ENCODE measurements around the gene MFRP. TPM values are rescaled to one million over a fixed set of nuclear protein-coding genes. Genes with fewer than 3 reads are reported as not detected.

The MFRP gene
- total RNA-seq, 5 donors from 2014 or later (not counting 1 experiment from before 2014, with no cell fraction given), result not detected

DNA sequence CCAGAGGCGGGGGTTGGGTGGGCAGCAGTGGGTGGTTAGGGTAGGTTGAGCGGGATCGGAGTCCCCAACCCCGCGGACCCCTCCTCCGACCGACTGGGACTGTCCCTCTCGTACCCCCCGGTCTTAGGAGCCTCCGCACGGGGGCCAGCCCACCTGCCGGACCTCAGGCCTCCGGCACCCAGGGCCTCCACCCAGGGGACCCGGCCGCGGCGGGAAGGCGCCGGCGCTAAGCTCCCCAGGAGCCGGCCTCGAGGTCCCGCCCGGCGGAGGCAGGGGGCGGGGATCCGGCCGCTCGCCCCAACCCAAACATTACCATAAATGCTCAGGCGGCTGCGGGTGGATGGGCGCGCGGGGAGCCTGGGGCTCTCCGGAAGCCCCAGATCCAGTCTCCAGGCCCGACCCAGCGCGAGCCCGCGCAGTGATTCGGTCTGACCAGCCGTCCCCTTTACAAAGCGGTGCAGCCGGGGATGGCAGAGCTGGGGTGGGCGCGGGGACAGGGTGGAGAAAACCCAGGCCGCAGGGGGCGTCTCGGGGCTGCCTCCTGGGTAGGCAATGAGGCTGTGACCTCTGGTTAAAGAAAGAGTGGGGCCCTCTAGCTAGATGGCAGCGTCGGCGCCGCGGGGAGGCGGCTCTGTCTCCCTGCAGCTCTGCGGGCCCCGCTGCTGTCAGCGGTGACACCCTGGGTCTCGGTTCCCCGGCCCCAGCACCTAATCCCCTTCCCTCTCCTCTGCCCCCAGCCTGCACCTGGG is 25.6 kb downstream of the MFRP start:
- peak in 27 of 35 experiments; percentile 21 to 67 (median 45) for DNase-seq
- H3K9me3 Mint-ChIP-seq, result no peaks in the 10 kb centered on the region
- WGBS (ENCODE audit: insufficient coverage), result under 1% methylated on average over 39 of the region's 60 CpGs
- H3K36me3 Mint-ChIP-seq, result no peaks in the 10 kb centered on the region
- ChIA-PET POLR2A (interaction anchor here in 1 of 2 donors (1.0 kb wide), 1 partner anchor 14 kb away, joined by 3 read pairs; no protein-coding TSS in a partner anchor), CTCF (interaction anchor here (0.7 to 1.8 kb wide), 9 partner anchors 14 to 253 kb away, joined by 3 to 10 read pairs (median 4); partner anchors contain the start of genes HMBS (in 1 of the 2) and VPS11 (in 1 of the 2))
- Histone ChIP-seq H3K27me3 (replicated peaks in 1 of 2; ENCODE audit: control insufficient read depth in 2 of 2, extremely low read depth in 1 of 2, insufficient read depth in 2 of 2, low read length in 1 of 2) (peaks cover 0 to 46% of the 10 kb centered on the region in 2 experiments), H3K9me3 (no peaks in the 10 kb centered on the region), H3K36me3 (ENCODE audit: control insufficient read depth in 2 of 2, extremely low read depth in 1 of 2, insufficient read depth in 1 of 2, low read length in 1 of 2) (no peaks in the 10 kb centered on the region), H3K4me3 (ENCODE audit: control insufficient read depth in 1 of 2, extremely low read depth in 1 of 2, low read length in 1 of 2) (peak overlapping the region; percentile 69 to 80), H3K27ac (ENCODE audit: low read length) (peak overlapping the region; percentile 57), H3K4me1 (ENCODE audit: control insufficient read depth in 1 of 2, extremely low read depth in 1 of 2, insufficient read depth in 2 of 2, low read length in 2 of 2) (peaks cover 4 to 58% of the 10 kb centered on the region in 2 experiments)
- peak overlapping the region; percentile 76 to 83 (median 80) for H3K4me3 Mint-ChIP-seq
- H3K27ac Mint-ChIP-seq, result peak overlapping the region; percentile 44 to 65
- H3K4me1 Mint-ChIP-seq, result peaks cover 22 to 38% (median 24%) of the 10 kb centered on the region in 3 donors
- peak; percentile 70 to 73 (median 72) for ATAC-seq (replicated peaks in 1 of 4)
- H3K27me3 Mint-ChIP-seq, result peaks cover 5 to 9% of the 10 kb centered on the region in 2 donors

- H3K27ac ChIP-seq (ENCODE audit: low read length), result peak overlapping the region; percentile 57
- no peak for ATAC-seq (replicated peaks in 1 of 4)
- no peak overlapping the region for H3K27ac Mint-ChIP-seq
- H3K27me3 ChIP-seq (replicated peaks in 1 of 2; ENCODE audit: control insufficient read depth in 2 of 2, extremely low read depth in 1 of 2, insufficient read depth in 2 of 2, low read length in 1 of 2), result peaks cover 2 to 52% of the 10 kb centered on the region in 2 experiments
- no peaks in the 10 kb centered on the region for H3K9me3 ChIP-seq
- POLR2A ChIA-PET, result no interaction called here
- no peaks in the 10 kb centered on the region for H3K36me3 ChIP-seq (ENCODE audit: control insufficient read depth in 2 of 2, extremely low read depth in 1 of 2, insufficient read depth in 1 of 2, low read length in 1 of 2)
- peaks cover 5 to 15% of the 10 kb centered on the region in 2 donors for H3K27me3 Mint-ChIP-seq
- H3K9me3 Mint-ChIP-seq, result no peaks in the 10 kb centered on the region
- peaks cover 28 to 45% (median 28%) of the 10 kb centered on the region in 3 donors for H3K4me1 Mint-ChIP-seq
- CTCF ChIA-PET, result interaction anchor here (1.0 to 1.5 kb wide), 3 partner anchors 14 to 55 kb away, joined by 3 to 4 read pairs (median 4); no protein-coding TSS in a partner anchor
- peak overlapping the region in 2 of 3 donors; percentile 70 to 76 for H3K4me3 Mint-ChIP-seq
- WGBS (ENCODE audit: insufficient coverage), result 79% methylated on average over 13 of the region's 17 CpGs
- no peaks in the 10 kb centered on the region for H3K36me3 Mint-ChIP-seq
- no peak for DNase-seq
- peaks cover 7 to 64% of the 10 kb centered on the region in 2 experiments for H3K4me1 ChIP-seq (ENCODE audit: control insufficient read depth in 1 of 2, extremely low read depth in 1 of 2, insufficient read depth in 2 of 2, low read length in 2 of 2)
- H3K4me3 ChIP-seq (ENCODE audit: control insufficient read depth in 1 of 2, extremely low read depth in 1 of 2, low read length in 1 of 2), result peak overlapping the region; percentile 69 to 80
These were observed 26.2 kb downstream of the MFRP start for GRCh38 chr11:119320240-119320775.

- no peaks in the 10 kb centered on the region for H3K36me3 Mint-ChIP-seq
- H3K27ac ChIP-seq (ENCODE audit: low read length), result peak overlapping the region; percentile 48
- no peaks in the 10 kb centered on the region for H3K36me3 ChIP-seq (ENCODE audit: control insufficient read depth in 2 of 2, extremely low read depth in 1 of 2, insufficient read depth in 1 of 2, low read length in 1 of 2)
- H3K27ac Mint-ChIP-seq, result no peak overlapping the region
- H3K9me3 ChIP-seq, result no peaks in the 10 kb centered on the region
- H3K27me3 ChIP-seq (replicated peaks in 1 of 2; ENCODE audit: control insufficient read depth in 2 of 2, extremely low read depth in 1 of 2, insufficient read depth in 2 of 2, low read length in 1 of 2), result peaks cover 2 to 57% of the 10 kb centered on the region in 2 experiments
- CTCF ChIA-PET, result no interaction called here
- H3K4me1 Mint-ChIP-seq, result peaks cover 32 to 50% (median 32%) of the 10 kb centered on the region in 3 donors
- H3K4me3 Mint-ChIP-seq, result peak overlapping the region; percentile 62 to 76 (median 70)
- H3K9me3 Mint-ChIP-seq, result no peaks in the 10 kb centered on the region
- peaks cover 12 to 69% of the 10 kb centered on the region in 2 experiments for H3K4me1 ChIP-seq (ENCODE audit: control insufficient read depth in 1 of 2, extremely low read depth in 1 of 2, insufficient read depth in 2 of 2, low read length in 2 of 2)
- POLR2A ChIA-PET, result no interaction called here
- peaks cover 5 to 20% of the 10 kb centered on the region in 2 donors for H3K27me3 Mint-ChIP-seq
- no peak overlapping the region for H3K4me3 ChIP-seq (ENCODE audit: control insufficient read depth in 1 of 2, extremely low read depth in 1 of 2, low read length in 1 of 2)
- WGBS (ENCODE audit: insufficient coverage), result 75% methylated on average over 5 of the region's 11 CpGs
- no peak for ATAC-seq (replicated peaks in 1 of 4)
- DNase-seq, result peak in 1 of 35 experiments; percentile 11
These were observed 26.7 kb downstream of the MFRP start for GRCh38 chr11:119319700-119320239.

DNA sequence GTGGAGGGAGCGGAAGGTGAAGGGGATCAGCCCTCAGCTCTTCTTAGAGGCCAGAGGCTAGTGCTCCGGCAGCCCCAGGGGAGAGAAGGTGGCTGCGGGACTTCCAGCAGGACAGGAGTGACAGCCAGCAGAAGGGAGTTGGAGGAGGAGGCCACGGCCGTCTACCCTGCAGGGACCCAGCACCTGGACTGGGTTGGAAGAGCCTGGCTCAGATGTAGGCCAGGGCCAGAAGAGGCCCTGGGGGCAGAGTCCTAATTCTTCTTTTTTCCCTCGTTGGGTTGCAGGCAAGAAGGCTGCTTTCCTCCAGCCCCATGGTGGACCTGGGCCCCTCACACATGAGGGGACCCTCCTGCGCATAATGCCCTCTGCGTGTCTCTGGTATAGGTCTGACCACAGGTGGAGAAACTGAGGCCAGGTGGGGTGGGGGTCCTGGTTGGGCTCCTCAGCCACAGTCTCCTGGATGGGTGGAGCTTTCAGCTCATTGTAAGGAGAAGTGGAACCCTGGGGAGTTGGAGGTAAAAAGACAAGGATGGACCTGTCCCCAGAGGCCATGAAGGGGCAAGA is 27.3 kb downstream of the MFRP start:
- Mint-ChIP-seq H3K27me3 (peaks cover 5 to 25% of the 10 kb centered on the region in 2 donors), H3K4me3 (peak overlapping the region in 2 of 3 donors; percentile 2 to 70), H3K27ac (peak overlapping the region in 1 of 2 donors; percentile 44), H3K4me1 (peaks cover 35 to 54% (median 37%) of the 10 kb centered on the region in 3 donors), H3K36me3 (no peaks in the 10 kb centered on the region), H3K9me3 (no peaks in the 10 kb centered on the region)
- no peak overlapping the region for H3K4me3 ChIP-seq (ENCODE audit: control insufficient read depth in 1 of 2, extremely low read depth in 1 of 2, low read length in 1 of 2)
- ATAC-seq (replicated peaks in 1 of 4) (no peak), DNase-seq (no peak)
- H3K4me1 ChIP-seq (ENCODE audit: control insufficient read depth in 1 of 2, extremely low read depth in 1 of 2, insufficient read depth in 2 of 2, low read length in 2 of 2), result peaks cover 12 to 75% of the 10 kb centered on the region in 2 experiments
- 84% methylated on average over 8 of the region's 8 CpGs for WGBS (ENCODE audit: insufficient coverage)
- H3K9me3 ChIP-seq, result no peaks in the 10 kb centered on the region
- POLR2A ChIA-PET, result no interaction called here
- CTCF ChIA-PET, result interaction anchor here in 1 of 2 donors (1.0 kb wide), 1 partner anchor 11 kb away, joined by 3 read pairs; no protein-coding TSS in a partner anchor
- peak overlapping the region; percentile 48 for H3K27ac ChIP-seq (ENCODE audit: low read length)
- peaks cover 2 to 63% of the 10 kb centered on the region in 2 experiments for H3K27me3 ChIP-seq (replicated peaks in 1 of 2; ENCODE audit: control insufficient read depth in 2 of 2, extremely low read depth in 1 of 2, insufficient read depth in 2 of 2, low read length in 1 of 2)
- H3K36me3 ChIP-seq (ENCODE audit: control insufficient read depth in 2 of 2, extremely low read depth in 1 of 2, insufficient read depth in 1 of 2, low read length in 1 of 2), result no peaks in the 10 kb centered on the region

GRCh38 chr11:119318240-119319135 is 28.0 kb downstream of the MFRP start:
- Mint-ChIP-seq H3K27ac (peak overlapping the region; percentile 4 to 44), H3K4me3 (peak overlapping the region in 2 of 3 donors; percentile 2 to 70), H3K9me3 (no peaks in the 10 kb centered on the region), H3K27me3 (peaks cover 5 to 28% of the 10 kb centered on the region in 2 donors), H3K36me3 (no peaks in the 10 kb centered on the region), H3K4me1 (peaks cover 32 to 53% (median 33%) of the 10 kb centered on the region in 3 donors)
- Histone ChIP-seq H3K36me3 (ENCODE audit: control insufficient read depth in 2 of 2, extremely low read depth in 1 of 2, insufficient read depth in 1 of 2, low read length in 1 of 2) (no peaks in the 10 kb centered on the region), H3K27me3 (replicated peaks in 1 of 2; ENCODE audit: control insufficient read depth in 2 of 2, extremely low read depth in 1 of 2, insufficient read depth in 2 of 2, low read length in 1 of 2) (peaks cover 2 to 66% of the 10 kb centered on the region in 2 experiments), H3K4me1 (ENCODE audit: control insufficient read depth in 1 of 2, extremely low read depth in 1 of 2, insufficient read depth in 2 of 2, low read length in 2 of 2) (peaks cover 12 to 75% of the 10 kb centered on the region in 2 experiments), H3K9me3 (no peaks in the 10 kb centered on the region), H3K4me3 (ENCODE audit: control insufficient read depth in 1 of 2, extremely low read depth in 1 of 2, low read length in 1 of 2) (no peak overlapping the region), H3K27ac (ENCODE audit: low read length) (peak overlapping the region; percentile 48)
- ChIA-PET POLR2A (no interaction called here), CTCF (interaction anchor here (0.6 to 1.0 kb wide), 2 partner anchors 10 kb away, joined by 3 to 8 read pairs; no protein-coding TSS in a partner anchor)
- ATAC-seq (replicated peaks in 1 of 4), result peak in 1 of 4 experiments; percentile 13
- WGBS (ENCODE audit: insufficient coverage), result 87% methylated on average over 16 of the region's 22 CpGs
- DNase-seq, result peak in 10 of 35 experiments; percentile 25 to 60 (median 36)
